IMR-90 (cell line): ENCODE data around the gene TCF7L1. TPM values are rescaled to one million over a fixed set of nuclear protein-coding genes. Genes with fewer than 3 reads are reported as not detected.
A peak's percentile ranks its signal among the peaks of the same experiment; 100 is the strongest.

Source experiments
- ATAC-seq: fragments of 200-7000 bp; cut with Tn5 transposase; 2 replicates; pipeline ENCODE4 v1.9.1; 2020; ENCODE audit warnings: low read depth, mild to moderate bottlenecking, moderate library complexity
- BruUV-seq: library from RNA; stranded (reverse); fragments of 400-500 nt; replicated peaks from 2 replicates; lab custom pipeline; 2021; lab: Mats Ljungman, UMichigan
- CTCF ChIA-PET: fragments of 300-600 bp; formaldehyde crosslinking; extraction: SDS; loops from one replicate; lab custom pipeline; 2021; ENCODE audit warnings: antibody characterized with exemption; lab: Yijun Ruan, JAX
- POLR2A ChIA-PET: fragments of 300-600 bp; sonication (Branson Sonifier 250); formaldehyde crosslinking; loops from one replicate; lab custom pipeline; 2022; ENCODE audit warnings: antibody characterized with exemption; ENCODE audit not compliant: unreplicated experiment; lab: Charles Lee
- DNase-seq: peaks from one replicate; pipeline ENCODE4 v3.0.0; 2013
- H2AFZ ChIP-seq: replicated peaks from 2 replicates; pipeline ENCODE3; 2013; ENCODE audit warnings: low read length, mild to moderate bottlenecking; ENCODE audit not compliant: poor library complexity
- H2AK5ac ChIP-seq: 2 replicates; pipeline ENCODE4 v1.6.1; 2013; ENCODE audit warnings: low read depth, low read length, inconsistent platforms
- H2AK9ac ChIP-seq: replicated peaks from 2 replicates; pipeline ENCODE3; 2013; ENCODE audit warnings: mild to moderate bottlenecking, low read depth, low read length, moderate library complexity; ENCODE audit not compliant: poor library complexity
- H2BK120ac ChIP-seq: 2 replicates; pipeline ENCODE4 v1.6.1; 2013; ENCODE audit warnings: low read depth, low read length, inconsistent platforms
- H2BK15ac ChIP-seq: 3 replicates; pipeline ENCODE4 v1.6.1; 2013; ENCODE audit warnings: low read depth, low read length, inconsistent platforms
- H2BK20ac ChIP-seq: 2 replicates; pipeline ENCODE4 v1.6.1; 2013; ENCODE audit warnings: low read depth, mild to moderate bottlenecking, inconsistent platforms, low read length, moderate library complexity
- H2BK5ac ChIP-seq: 2 replicates; pipeline ENCODE4 v1.6.1; 2013; ENCODE audit warnings: mild to moderate bottlenecking, low read depth, low read length, inconsistent platforms; ENCODE audit not compliant: poor library complexity, severe bottlenecking
- H3K14ac ChIP-seq: replicated peaks from 2 replicates; pipeline ENCODE4 v1.6.1; 2013; ENCODE audit warnings: low read depth, low read length, inconsistent platforms
- H3K18ac ChIP-seq: 2 replicates; pipeline ENCODE4 v1.6.1; 2013; ENCODE audit warnings: low read depth, low read length, control low read depth
- H3K23ac ChIP-seq: 2 replicates; pipeline ENCODE4 v1.6.1; 2013; ENCODE audit warnings: low read depth, low read length, inconsistent platforms
- H3K27ac ChIP-seq: 2 replicates; pipeline ENCODE4 v1.5.1; 2013; ENCODE audit warnings: mild to moderate bottlenecking, control low read depth, low read length; ENCODE audit not compliant: insufficient read depth
- H3K27me3 ChIP-seq: 2 replicates; pipeline ENCODE4 v1.6.1; 2013; ENCODE audit warnings: low read length; ENCODE audit not compliant: control insufficient read depth, insufficient read depth
- H3K36me3 ChIP-seq: 2 replicates; pipeline ENCODE4 v1.6.1; 2013; ENCODE audit warnings: low read length, mixed read lengths; ENCODE audit not compliant: control insufficient read depth, insufficient read depth
- H3K4ac ChIP-seq: 2 replicates; pipeline ENCODE4 v1.6.1; 2013; ENCODE audit warnings: low read depth, low read length, inconsistent platforms
- H3K4me1 ChIP-seq: 2 replicates; pipeline ENCODE4 v1.6.1; 2013; ENCODE audit warnings: low read length, mixed read lengths; ENCODE audit not compliant: control insufficient read depth, insufficient read depth
- H3K4me2 ChIP-seq: 2 replicates; pipeline ENCODE4 v1.6.1; 2013; ENCODE audit warnings: low read depth, mild to moderate bottlenecking, control low read depth, low read length, moderate library complexity
- H3K4me3 ChIP-seq: 2 replicates; pipeline ENCODE4 v1.5.1; 2013; ENCODE audit warnings: low read depth, mild to moderate bottlenecking, control low read depth, low read length, moderate library complexity; ENCODE audit not compliant: insufficient read depth
- H3K56ac ChIP-seq: 2 replicates; pipeline ENCODE4 v1.6.1; 2013; ENCODE audit warnings: low read length, inconsistent platforms; ENCODE audit not compliant: insufficient read depth; ENCODE audit errors: extremely low read depth
- H3K79me1 ChIP-seq, 2 experiments: 2 replicates each; pipeline ENCODE4 v1.6.1; 2013; ENCODE audit warnings: low read length in 2 of 2, inconsistent platforms in 1 of 2, low read depth in 1 of 2
- H3K9ac ChIP-seq: 2 replicates; pipeline ENCODE4 v1.6.1; 2013; ENCODE audit warnings: low read depth, low read length, control low read depth
- H3K9me1 ChIP-seq: 2 replicates; pipeline ENCODE4 v1.6.1; 2013; ENCODE audit warnings: low read length, inconsistent platforms; ENCODE audit not compliant: insufficient read depth
- H3K9me3 ChIP-seq: 2 replicates; pipeline ENCODE4 v1.6.1; 2013; ENCODE audit warnings: low read length; ENCODE audit not compliant: control insufficient read depth, insufficient read depth
- H4K20me1 ChIP-seq: 2 replicates; pipeline ENCODE4 v1.6.1; 2013; ENCODE audit warnings: low read length, inconsistent platforms; ENCODE audit not compliant: insufficient read depth
- H4K5ac ChIP-seq: 2 replicates; pipeline ENCODE4 v1.6.1; 2013; ENCODE audit warnings: mild to moderate bottlenecking, low read depth, low read length, control low read depth
- H4K8ac ChIP-seq, 2 experiments: 2 replicates each; pipeline ENCODE4 v1.6.1; 2013; ENCODE audit warnings: low read depth in 2 of 2, low read length in 2 of 2, control low read depth in 1 of 2, inconsistent platforms in 1 of 2
- H4K91ac ChIP-seq: 2 replicates; pipeline ENCODE4 v1.6.1; 2013; ENCODE audit warnings: low read depth, low read length, inconsistent platforms; ENCODE audit not compliant: insufficient read depth
- BHLHE40 ChIP-seq: fragments of 150-350 bp; IDR thresholded peaks from 2 replicates; pipeline ENCODE4 v1.6.1; 2016; ENCODE audit warnings: mild to moderate bottlenecking, low read depth, low read length
- CEBPB ChIP-seq: IDR thresholded peaks from 2 replicates; pipeline ENCODE4 v1.6.1; 2012; ENCODE audit warnings: low read depth, low read length, improper control_type of control experiment
- FOS ChIP-seq: fragments of 150-350 bp; IDR thresholded peaks from 2 replicates; pipeline ENCODE4 v1.6.1; 2016; ENCODE audit warnings: low read depth, low read length
- MAFK ChIP-seq: IDR thresholded peaks from 2 replicates; pipeline ENCODE4 v1.6.1; 2012; ENCODE audit warnings: low read depth, low read length, improper control_type of control experiment
- MAZ ChIP-seq: IDR thresholded peaks from 2 replicates; pipeline ENCODE4 v1.6.1; 2012; ENCODE audit warnings: low read depth, mild to moderate bottlenecking, low read length, improper control_type of control experiment, moderate library complexity, borderline replicate concordance
- MXI1 ChIP-seq: IDR thresholded peaks from 2 replicates; pipeline ENCODE4 v1.6.1; 2012; ENCODE audit warnings: low read depth, mild to moderate bottlenecking, low read length, moderate library complexity, borderline replicate concordance
- NFE2L2 ChIP-seq: fragments of 150-350 bp; IDR thresholded peaks from 2 replicates; pipeline ENCODE4 v1.6.1; 2016; ENCODE audit warnings: low read depth, mild to moderate bottlenecking, low read length
- POLR2A ChIP-seq: IDR thresholded peaks from 2 replicates; pipeline ENCODE4 v1.6.1; 2012; ENCODE audit warnings: mild to moderate bottlenecking, low read depth, low read length
- RAD21 ChIP-seq: IDR thresholded peaks from 2 replicates; pipeline ENCODE4 v1.6.1; 2012; ENCODE audit warnings: low read length, improper control_type of control experiment
- RCOR1 ChIP-seq: IDR thresholded peaks from 2 replicates; pipeline ENCODE4 v1.6.1; 2012; ENCODE audit warnings: mild to moderate bottlenecking, low read length, improper control_type of control experiment; ENCODE audit not compliant: insufficient replicate concordance
- RFX5 ChIP-seq: IDR thresholded peaks from 2 replicates; pipeline ENCODE4 v1.8.0; 2012; ENCODE audit warnings: low read depth, mild to moderate bottlenecking, low read length, moderate library complexity
- SMC3 ChIP-seq: fragments of 150-350 bp; IDR thresholded peaks from 2 replicates; pipeline ENCODE4 v1.6.1; 2016; ENCODE audit warnings: low read depth, mild to moderate bottlenecking, antibody characterized with exemption, low read length, moderate library complexity
- WGBS, 2 experiments: methylation state at CpG; one replicate each; pipeline versions ENCODE4 v1.1.5 to v1.1.7; 2013; ENCODE audit warnings: missing lambda C conversion rate in 2 of 2; ENCODE audit not compliant: insufficient read length in 1 of 2; ENCODE audit errors: extremely low coverage in 2 of 2; 5-methylcytosine and 5-hydroxymethylcytosine counted together
- dilution Hi-C: fragments of 300-500 bp; cut with HindIII; formaldehyde crosslinking; loops from one replicate; pipeline ENCODE4 v1.14.3; 2018; ENCODE audit warnings: low sequenced_read_pairs; ENCODE audit not compliant: unreplicated experiment
- in situ Hi-C: fragments of 300-500 bp; cut with MboI; formaldehyde crosslinking; loops from 3 replicates; pipeline ENCODE4 v1.14.3; 2019; ENCODE audit warnings: low sequenced_read_pairs, inconsistent platforms, mixed read lengths
- intact Hi-C: fragments of 100-400 bp; cut with micrococcal nuclease; formaldehyde crosslinking; loops from 2 replicates; pipeline ENCODE4 v1.10.0; 2022
- polyA plus RNA-seq, 3 experiments: library from polyadenylated mRNA; depleted of rRNA; stranded (reverse); fragments of >200 nt; gene quantifications; 2 replicates each; pipeline ENCODE4 v1.2.3, GENCODE V29; 2012; ENCODE audit warnings: low replicate concordance in 1 of 3
- total RNA-seq: library from RNA; depleted of rRNA; stranded (reverse); fragments of >200 nt; gene quantifications from 2 replicates; pipeline ENCODE4 v1.2.3, GENCODE V29; 2012
- TF ChIP-seq, protein P1 (sequence below): conservative IDR thresholded peaks from 2 replicates; pipeline ENCODE4 v1.5.1; 2012; ENCODE audit warnings: mild to moderate bottlenecking, low read depth, low read length, improper control_type of control experiment
- TF ChIP-seq, protein P2 (sequence below): fragments of 150-350 bp; IDR thresholded peaks from 2 replicates; pipeline ENCODE4 v1.6.1; 2017; ENCODE audit warnings: mild to moderate bottlenecking, antibody characterized with exemption, low read length, low read depth

The TCF7L1 gene
- total and polyA plus RNA-seq, 2 of the 4 experiments (the other 2 are of a cell fraction), result 0.72 to 11.1 TPM

DNA sequence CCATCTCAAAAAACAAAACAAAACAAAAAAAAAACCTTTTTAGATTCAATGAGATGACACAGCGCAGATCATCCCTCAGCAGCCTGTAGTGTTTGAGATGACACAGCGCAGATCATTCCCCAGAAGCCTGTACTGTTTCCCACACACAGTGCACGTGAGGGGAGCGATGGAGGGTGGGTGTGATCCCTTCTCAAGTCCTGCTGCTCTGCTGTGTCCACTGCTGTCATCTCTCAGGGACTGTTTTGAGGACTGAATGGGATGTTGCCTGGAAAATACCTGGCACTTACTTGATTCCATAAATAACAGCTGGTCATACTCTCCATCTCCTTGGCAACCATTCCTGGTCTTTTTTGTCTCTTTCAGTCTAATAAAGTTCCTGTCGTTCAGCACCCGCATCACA is 168.9 kb downstream of the TCF7L1 start:
- in situ Hi-C loops, result no loop called here
- no peak for TF ChIP-seq MAZ
- no peak for TF ChIP-seq MAFK
- TF ChIP-seq BHLHE40, result no peak
- TF ChIP-seq FOS, result no peak
- no peak for TF ChIP-seq CEBPB
- TF ChIP-seq, protein P1, sequence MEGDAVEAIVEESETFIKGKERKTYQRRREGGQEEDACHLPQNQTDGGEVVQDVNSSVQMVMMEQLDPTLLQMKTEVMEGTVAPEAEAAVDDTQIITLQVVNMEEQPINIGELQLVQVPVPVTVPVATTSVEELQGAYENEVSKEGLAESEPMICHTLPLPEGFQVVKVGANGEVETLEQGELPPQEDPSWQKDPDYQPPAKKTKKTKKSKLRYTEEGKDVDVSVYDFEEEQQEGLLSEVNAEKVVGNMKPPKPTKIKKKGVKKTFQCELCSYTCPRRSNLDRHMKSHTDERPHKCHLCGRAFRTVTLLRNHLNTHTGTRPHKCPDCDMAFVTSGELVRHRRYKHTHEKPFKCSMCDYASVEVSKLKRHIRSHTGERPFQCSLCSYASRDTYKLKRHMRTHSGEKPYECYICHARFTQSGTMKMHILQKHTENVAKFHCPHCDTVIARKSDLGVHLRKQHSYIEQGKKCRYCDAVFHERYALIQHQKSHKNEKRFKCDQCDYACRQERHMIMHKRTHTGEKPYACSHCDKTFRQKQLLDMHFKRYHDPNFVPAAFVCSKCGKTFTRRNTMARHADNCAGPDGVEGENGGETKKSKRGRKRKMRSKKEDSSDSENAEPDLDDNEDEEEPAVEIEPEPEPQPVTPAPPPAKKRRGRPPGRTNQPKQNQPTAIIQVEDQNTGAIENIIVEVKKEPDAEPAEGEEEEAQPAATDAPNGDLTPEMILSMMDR, result no peak
- no peak for TF ChIP-seq NFE2L2
- no peak for TF ChIP-seq MXI1
- TF ChIP-seq RFX5, result no peak
- no peak for TF ChIP-seq POLR2A
- TF ChIP-seq SMC3, result no peak
- TF ChIP-seq, protein P2, sequence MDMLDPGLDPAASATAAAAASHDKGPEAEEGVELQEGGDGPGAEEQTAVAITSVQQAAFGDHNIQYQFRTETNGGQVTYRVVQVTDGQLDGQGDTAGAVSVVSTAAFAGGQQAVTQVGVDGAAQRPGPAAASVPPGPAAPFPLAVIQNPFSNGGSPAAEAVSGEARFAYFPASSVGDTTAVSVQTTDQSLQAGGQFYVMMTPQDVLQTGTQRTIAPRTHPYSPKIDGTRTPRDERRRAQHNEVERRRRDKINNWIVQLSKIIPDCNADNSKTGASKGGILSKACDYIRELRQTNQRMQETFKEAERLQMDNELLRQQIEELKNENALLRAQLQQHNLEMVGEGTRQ, result no peak
- TF ChIP-seq RAD21, result no peak
- no peak for TF ChIP-seq RCOR1
- POLR2A ChIA-PET, result no interaction called here
- H3K36me3 ChIP-seq, result peaks cover 35% of the 10 kb centered on the region
- H2AFZ ChIP-seq, result no peak overlapping the region
- H4K8ac ChIP-seq, result no peak overlapping the region
- H3K27me3 ChIP-seq, result no peaks in the 10 kb centered on the region
- no peak overlapping the region for H3K27ac ChIP-seq
- H3K56ac ChIP-seq, result no peak overlapping the region
- no peak overlapping the region for H3K9ac ChIP-seq
- H3K4me2 ChIP-seq, result no peak overlapping the region
- no peaks in the 10 kb centered on the region for H3K4me1 ChIP-seq
- no peak overlapping the region for H4K5ac ChIP-seq
- no peak overlapping the region for H2BK15ac ChIP-seq
- no peak overlapping the region for H2AK5ac ChIP-seq
- no peak overlapping the region for H4K91ac ChIP-seq
- peaks cover 6 to 16% of the 10 kb centered on the region in 2 experiments; a peak in 2 of 4 replicates for H3K79me1 ChIP-seq
- CTCF ChIA-PET, result no interaction called here
- H2BK120ac ChIP-seq, result no peak overlapping the region
- 78% methylated on average over 2 of the region's 6 CpGs; no CpG with 5 or more reads in 1 of the 2 experiments for whole genome bisulfite sequencing, 2 experiments
- intact Hi-C loops, result no loop called here
- no peak overlapping the region for H2BK20ac ChIP-seq
- DNase-seq (peak; percentile 2), ATAC-seq (no peak)
- dilution Hi-C loops, result no loop called here
- H3K9me1 ChIP-seq, result no peaks in the 10 kb centered on the region; the same call in 1 of the 2 replicates
- H3K14ac ChIP-seq, result no peak overlapping the region
- BruUV-seq, result no TSS peak
- no peak overlapping the region for H3K4me3 ChIP-seq
- H3K9me3 ChIP-seq, result no peaks in the 10 kb centered on the region
- H2AK9ac ChIP-seq, result no peak overlapping the region
- H3K23ac ChIP-seq, result no peak overlapping the region
- no peak overlapping the region for H3K4ac ChIP-seq
- peaks cover 3% of the 10 kb centered on the region; the same call in 1 of the 2 replicates for H4K20me1 ChIP-seq
- no peak overlapping the region for H3K18ac ChIP-seq
- no peak overlapping the region for H2BK5ac ChIP-seq
